A673 (cell line): ENCODE results near the gene C3orf20. TPM values are rescaled to one million over a fixed set of nuclear protein-coding genes. Genes with fewer than 3 reads are reported as not detected.

ENCODE experiments used
- BruUV-seq: library from RNA; stranded (reverse); fragments of 400-500 nt; replicated peaks from 2 replicates; lab custom pipeline; 2021; lab: Mats Ljungman, UMichigan
- CTCF ChIA-PET: fragments of 300-600 bp; sonication (Branson Sonifier 250); formaldehyde crosslinking; loops from one replicate; lab custom pipeline; 2022; ENCODE audit warnings: antibody characterized with exemption; lab: Charles Lee
- POLR2A ChIA-PET: fragments of 300-600 bp; sonication (Branson Sonifier 250); formaldehyde crosslinking; loops from one replicate; lab custom pipeline; 2022; ENCODE audit warnings: antibody characterized with exemption; ENCODE audit not compliant: low non-redundant PET; lab: Charles Lee
- DNase-seq: peaks from one replicate; pipeline ENCODE4 v3.0.0-alpha.2; 2015; ENCODE audit warnings: low spot score
- H3K27ac ChIP-seq: fragments of 200-600 bp; sonication (generic); 2 replicates; pipeline ENCODE4 v1.5.1; 2016; ENCODE audit warnings: mixed run types, low read depth, mild to moderate bottlenecking, mixed read lengths, antibody characterized with exemption, low read length; ENCODE audit not compliant: poor library complexity, severe bottlenecking
- H3K27me3 ChIP-seq: fragments of 200-600 bp; sonication (generic); replicated peaks from 2 replicates; pipeline ENCODE4 v1.6.1; 2017; ENCODE audit warnings: mixed run types, low read depth, mild to moderate bottlenecking, mixed read lengths, antibody characterized with exemption, low read length; ENCODE audit not compliant: insufficient read depth, poor library complexity
- H3K36me3 ChIP-seq: fragments of 200-600 bp; sonication (generic); 2 replicates; pipeline ENCODE4 v1.6.1; 2016; ENCODE audit warnings: mixed run types, mild to moderate bottlenecking, mixed read lengths, antibody characterized with exemption, low read length; ENCODE audit not compliant: insufficient read depth, poor library complexity, severe bottlenecking
- H3K4me1 ChIP-seq: fragments of 200-600 bp; sonication (generic); 2 replicates; pipeline ENCODE4 v1.6.1; 2017; ENCODE audit warnings: mixed run types, mild to moderate bottlenecking, mixed read lengths, antibody characterized with exemption, low read length; ENCODE audit not compliant: insufficient read depth, poor library complexity, severe bottlenecking
- H3K4me3 ChIP-seq: fragments of 200-600 bp; sonication (generic); 2 replicates; pipeline ENCODE4 v1.5.1; 2016; ENCODE audit warnings: low read depth, mixed run types, mild to moderate bottlenecking, mixed read lengths, low read length; ENCODE audit not compliant: poor library complexity, severe bottlenecking
- H3K9me3 ChIP-seq: fragments of 200-600 bp; sonication (generic); 2 replicates; pipeline ENCODE4 v1.6.1; 2016; ENCODE audit warnings: mixed run types, low read depth, mild to moderate bottlenecking, mixed read lengths, antibody characterized with exemption, low read length; ENCODE audit not compliant: poor library complexity, severe bottlenecking
- CTCF ChIP-seq: fragments of 300-800, 200-600 bp; sonication (generic); conservative IDR thresholded peaks from 2 replicates; pipeline ENCODE4 v1.5.1; 2017; ENCODE audit warnings: low read depth, mild to moderate bottlenecking, antibody characterized with exemption, low read length, moderate library complexity, mixed read lengths
- EZH2 ChIP-seq: fragments of 200-600 bp; sonication (generic); IDR thresholded peaks from 2 replicates; pipeline ENCODE4 v1.6.1; 2017; ENCODE audit warnings: borderline replicate concordance, low read depth, mild to moderate bottlenecking, mixed read lengths, antibody characterized with exemption, low read length; ENCODE audit not compliant: poor library complexity, severe bottlenecking
- intact Hi-C: fragments of 100-400 bp; cut with micrococcal nuclease; formaldehyde crosslinking; loops from one replicate; pipeline ENCODE4 v1.10.0; 2022; ENCODE audit not compliant: unreplicated experiment
- total RNA-seq: library from RNA; stranded (reverse); gene quantifications from 2 replicates; pipeline ENCODE4 v1.2.3, GENCODE V29; 2021

C3orf20 gene
- total RNA-seq, 1 experiment from 2014 or later: 0.17 TPM

DNA sequence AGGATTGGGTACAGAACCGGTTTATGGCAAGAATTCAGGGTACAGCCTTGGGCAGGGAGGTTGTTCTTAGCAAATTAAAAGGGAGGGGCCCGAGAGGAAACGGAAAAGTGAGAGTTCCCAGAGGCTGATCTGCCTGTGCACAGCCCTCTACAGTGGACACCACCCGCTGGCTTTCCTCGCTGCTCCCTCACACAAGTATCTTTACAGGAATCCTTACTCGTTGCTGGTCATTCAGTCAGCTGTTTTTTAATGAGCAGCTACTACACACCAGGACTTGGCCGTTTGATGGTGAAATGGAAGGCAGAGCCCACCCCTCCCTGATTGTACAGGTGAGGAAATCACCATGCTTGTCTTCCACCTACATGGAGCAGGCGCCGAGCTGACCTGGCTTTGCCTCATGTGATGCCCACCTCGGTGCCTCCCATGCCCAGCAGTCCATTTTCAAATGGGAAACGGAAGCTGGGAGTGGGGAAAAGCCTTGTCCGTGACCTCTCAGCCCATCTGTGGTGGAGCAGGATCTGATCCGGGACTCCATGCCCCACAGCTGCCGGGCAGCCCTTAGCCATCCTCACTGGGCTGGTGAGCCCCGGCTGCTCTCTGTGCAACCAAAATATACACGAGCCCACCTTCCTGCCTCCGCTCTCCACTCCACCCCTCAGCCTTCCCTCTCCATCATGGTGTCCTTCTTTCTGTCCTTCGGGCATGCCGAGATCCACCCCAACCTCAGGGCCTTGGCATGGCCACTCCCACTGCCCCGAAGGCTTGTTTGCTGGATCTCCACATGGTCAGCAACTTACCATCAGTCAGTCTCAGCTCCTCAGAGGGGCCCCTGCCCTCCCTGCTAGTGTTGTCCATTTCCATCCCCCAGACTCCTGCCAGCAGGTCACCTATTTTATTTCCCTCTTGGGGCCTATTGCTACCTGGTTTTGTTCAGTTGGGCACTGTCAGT lies 110.5 kb downstream of the C3orf20 start:
- no peak for DNase-seq
- intact Hi-C loops: no loop called here
- Histone ChIP-seq H3K27me3 (peaks cover 2% of the 10 kb centered on the region), H3K4me3 (no peak overlapping the region), H3K9me3 (no peaks in the 10 kb centered on the region), H3K36me3 (no peaks in the 10 kb centered on the region), H3K27ac (no peak overlapping the region), H3K4me1 (no peaks in the 10 kb centered on the region)
- no peak for TF ChIP-seq EZH2
- no peak for TF ChIP-seq CTCF
- BruUV-seq: no TSS peak
- ChIA-PET POLR2A (interaction anchor here (0.5 kb wide), 1 partner anchor 313 kb away, joined by 4 read pairs; no protein-coding TSS in a partner anchor), CTCF (no interaction called here)

DNA sequence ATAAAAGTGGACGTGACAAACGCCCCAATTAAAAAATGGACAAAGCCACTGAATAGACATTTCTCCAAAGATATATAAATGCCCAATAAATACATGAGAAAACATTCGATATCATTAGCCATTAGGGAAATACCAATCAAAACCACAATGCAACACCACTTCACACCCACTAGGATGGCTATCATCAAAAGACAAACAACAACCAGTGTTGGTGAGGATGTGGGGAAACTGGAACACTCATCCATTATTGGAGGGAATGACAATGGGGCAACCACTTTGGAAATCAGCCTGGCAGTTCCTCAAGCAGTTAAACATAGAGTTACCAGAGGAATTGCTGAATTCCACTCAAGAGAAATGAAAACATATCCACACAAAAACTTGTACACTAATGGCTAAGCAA lies 111.4 kb downstream of the C3orf20 start:
- peaks cover 4% of the 10 kb centered on the region for H3K27me3 ChIP-seq
- no peaks in the 10 kb centered on the region for H3K36me3 ChIP-seq
- ChIA-PET POLR2A (no interaction called here), CTCF (no interaction called here)
- intact Hi-C loops: no loop called here
- no peak for TF ChIP-seq CTCF
- TF ChIP-seq EZH2: no peak
- H3K4me1 ChIP-seq: no peaks in the 10 kb centered on the region
- H3K27ac ChIP-seq: no peak overlapping the region
- no peak for DNase-seq
- no peak overlapping the region for H3K4me3 ChIP-seq
- BruUV-seq: no TSS peak
- no peaks in the 10 kb centered on the region for H3K9me3 ChIP-seq

DNA sequence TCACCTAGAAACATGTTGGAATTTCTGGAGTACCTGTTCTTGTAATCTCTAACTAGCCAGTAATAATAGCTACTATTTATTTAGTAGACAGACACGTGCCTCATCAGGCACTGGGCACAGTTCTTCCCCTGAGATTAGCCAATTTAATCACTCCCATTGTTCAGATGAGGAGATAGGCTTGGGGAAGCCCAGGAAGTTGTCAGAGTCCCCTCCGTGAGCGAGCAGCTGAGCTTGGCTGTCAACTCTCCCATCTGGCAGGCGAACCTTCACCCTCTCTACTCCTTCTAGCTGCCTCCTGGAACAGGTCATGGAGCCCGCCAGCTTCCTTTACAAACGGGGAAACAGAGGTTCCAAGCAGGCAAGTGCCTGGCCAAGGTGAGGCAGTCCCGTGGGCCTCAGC lies 112.7 kb downstream of the C3orf20 start:
- intact Hi-C loops: no loop called here
- POLR2A ChIA-PET: no interaction called here

More for the DNA sequence above, 112.7 kb downstream of the C3orf20 start:
- TF ChIP-seq EZH2 (no peak), CTCF (no peak)
- Histone ChIP-seq H3K36me3 (no peaks in the 10 kb centered on the region), H3K4me3 (no peak overlapping the region), H3K27ac (no peak overlapping the region), H3K9me3 (no peaks in the 10 kb centered on the region), H3K27me3 (peaks cover 4% of the 10 kb centered on the region), H3K4me1 (no peaks in the 10 kb centered on the region)
- CTCF ChIA-PET: no interaction called here
- no TSS peak for BruUV-seq
- no peak for DNase-seq
